Midbrain (tissue), 1 donor: ENCODE data around the gene SMIM24.
"Not testable (repeated sequence)": the region's sequence is repeated elsewhere in the genome, so short reads cannot be mapped to it uniquely, and the experiment has no call there.

Source experiments
- DNase-seq: peaks from one replicate; lab custom pipeline; 2025; lab: John Stamatoyannopoulos, UW

The SMIM24 gene

GRCh38 chr19:3514930-3515329 lies 34.6 kb upstream of the SMIM24 start:
- DNase-seq, result no peak

GRCh38 chr19:3513229-3514140 lies 33.2 kb upstream of the SMIM24 start:
- no peak for DNase-seq

- DNase-seq, result peak; percentile 55
Measured at GRCh38 chr19:3512562-3513228, 32.4 kb upstream of the SMIM24 start.

GRCh38 chr19:3511506-3512251 lies 31.4 kb upstream of the SMIM24 start:
- DNase-seq, result no peak

- no peak for DNase-seq
Measured at GRCh38 chr19:3510727-3511126, 30.4 kb upstream of the SMIM24 start.

- DNase-seq, result no peak
Measured at GRCh38 chr19:3509566-3509989, 29.3 kb upstream of the SMIM24 start.

- no peak for DNase-seq
Measured at GRCh38 chr19:3508771-3509535, 28.6 kb upstream of the SMIM24 start.

- DNase-seq, result not testable (repeated sequence)
Measured at GRCh38 chr19:3508121-3508661, 27.9 kb upstream of the SMIM24 start.

GRCh38 chr19:3507371-3508120 lies 27.2 kb upstream of the SMIM24 start:
- DNase-seq, result no peak

GRCh38 chr19:3506384-3507340 lies 26.3 kb upstream of the SMIM24 start:
- peak; percentile 14 for DNase-seq

GRCh38 chr19:3505598-3506383 lies 25.5 kb upstream of the SMIM24 start, which contains the start of gene FZR1:
TSS of gene FZR1 (plus strand) at chr19:3506311. CDS start at chr19:3522990, 16,679 bp downstream.
- DNase-seq, result peak; percentile 98

GRCh38 chr19:3504735-3505134 lies 24.4 kb upstream of the SMIM24 start:
- no peak for DNase-seq

GRCh38 chr19:3503036-3503572 lies 22.8 kb upstream of the SMIM24 start:
- no peak for DNase-seq

- DNase-seq, result no peak
Measured at GRCh38 chr19:3501780-3502179, 21.5 kb upstream of the SMIM24 start.

GRCh38 chr19:3500429-3501101 lies 20.2 kb upstream of the SMIM24 start, which contains the start of gene DOHH:
TSS of gene DOHH (minus strand) at chr19:3500674. CDS start at chr19:3496814, 3,860 bp downstream.
- DNase-seq, result peak; percentile 96

GRCh38 chr19:3499738-3500428 lies 19.6 kb upstream of the SMIM24 start:
- DNase-seq, result no peak
